ENCODE data around the gene ADK. TPM values are rescaled to one million over a fixed set of nuclear protein-coding genes. Genes with fewer than 3 reads are reported as not detected.

Gene ADK
- total RNA-seq, 2 donors from 2014 or later: 14.4 to 24.3 TPM

DNA sequence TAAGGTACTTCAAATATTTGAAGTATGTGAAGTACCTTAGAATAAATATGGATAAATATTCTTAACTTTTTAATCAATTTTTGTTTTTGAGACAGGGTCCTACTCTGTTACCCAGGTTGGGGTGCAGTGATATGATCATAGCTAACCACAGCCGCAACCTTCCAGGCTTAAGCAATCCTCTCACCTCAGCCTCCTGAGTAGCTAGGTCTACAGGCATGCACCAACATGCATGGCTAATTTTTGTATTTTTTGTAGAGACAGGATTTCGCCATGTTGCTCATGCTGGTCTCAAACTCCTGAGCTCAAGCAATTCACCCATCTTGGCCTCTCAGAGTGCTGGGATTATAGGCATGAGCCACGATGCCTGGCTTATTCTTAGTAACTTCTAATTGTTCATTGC, 555.9 kb downstream of the ADK start:
- Histone ChIP-seq H3K4me3 (no peak overlapping the region), H3K27ac (no peak overlapping the region), H3K36me3 (no peaks in the 10 kb centered on the region), H3K4me1 (ENCODE audit: control insufficient read depth in 1 of 2, low read depth in 2 of 2) (no peaks in the 10 kb centered on the region), H3K27me3 (replicated peaks; ENCODE audit: insufficient read depth) (no peaks in the 10 kb centered on the region), H3K9me3 (no peaks in the 10 kb centered on the region)
- ATAC-seq (ENCODE audit: insufficient number of reproducible peaks, low FRiP score, low read depth): no peak
- DNase-seq (ENCODE audit: low spot score): no peak
- TF ChIP-seq CTCF (IDR thresholded peaks at IDR 0.05): no peak

DNA sequence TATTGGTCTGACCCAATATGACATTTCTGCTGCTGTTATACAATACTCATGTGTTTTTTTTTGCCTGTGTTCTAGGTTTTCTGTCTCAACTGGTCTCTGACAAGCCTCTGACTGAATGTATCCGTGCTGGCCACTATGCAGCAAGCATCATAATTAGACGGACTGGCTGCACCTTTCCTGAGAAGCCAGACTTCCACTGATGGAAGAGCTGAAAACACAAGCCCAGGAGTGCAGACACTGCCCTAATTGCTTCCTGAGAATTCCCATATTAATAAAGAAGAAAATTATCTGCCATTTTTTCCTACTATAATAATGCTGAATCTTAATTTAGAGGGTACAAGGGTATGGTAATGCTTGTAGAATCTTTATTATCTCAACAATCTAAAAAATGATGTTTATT, 557.2 kb downstream of the ADK start:
- H3K27ac ChIP-seq: no peak overlapping the region
- H3K4me1 ChIP-seq (ENCODE audit: control insufficient read depth in 1 of 2, low read depth in 2 of 2): no peaks in the 10 kb centered on the region
- no peak for ATAC-seq (ENCODE audit: insufficient number of reproducible peaks, low FRiP score, low read depth)

DNA sequence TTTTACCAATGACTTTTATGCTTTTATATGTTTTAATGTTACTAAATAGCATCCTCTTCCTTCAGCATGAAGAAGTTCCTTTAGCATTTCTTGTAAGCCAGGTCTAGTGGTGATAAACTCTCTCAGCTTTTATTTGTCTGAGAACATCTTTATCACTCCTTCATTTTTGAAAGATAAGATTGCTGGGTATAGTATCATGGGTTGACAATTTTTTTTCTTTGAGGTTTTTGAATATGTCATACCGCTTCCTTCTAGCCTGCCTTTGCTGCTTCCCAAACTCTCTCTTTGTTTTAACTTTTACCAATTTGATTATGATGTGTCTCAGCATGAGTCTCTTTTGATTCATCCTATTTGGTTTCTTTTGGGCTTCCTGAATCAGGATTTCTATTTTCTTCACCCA, 567.2 kb downstream of the ADK start:
- ATAC-seq (ENCODE audit: insufficient number of reproducible peaks, low FRiP score, low read depth) (no peak), DNase-seq (ENCODE audit: low spot score) (no peak)
- Histone ChIP-seq H3K9me3 (peaks cover 17% of the 10 kb centered on the region), H3K4me1 (ENCODE audit: control insufficient read depth in 1 of 2, low read depth in 2 of 2) (no peaks in the 10 kb centered on the region), H3K27ac (no peak overlapping the region), H3K4me3 (no peak overlapping the region), H3K27me3 (replicated peaks; ENCODE audit: insufficient read depth) (no peaks in the 10 kb centered on the region), H3K36me3 (no peaks in the 10 kb centered on the region)
- TF ChIP-seq CTCF (IDR thresholded peaks at IDR 0.05): no peak

More for the DNA sequence above, 557.2 kb downstream of the ADK start:
- Histone ChIP-seq H3K4me3 (no peak overlapping the region), H3K9me3 (no peaks in the 10 kb centered on the region), H3K27me3 (replicated peaks; ENCODE audit: insufficient read depth) (no peaks in the 10 kb centered on the region), H3K36me3 (no peaks in the 10 kb centered on the region)
- no peak for DNase-seq (ENCODE audit: low spot score)
- TF ChIP-seq CTCF (IDR thresholded peaks at IDR 0.05): no peak

GRCh38 chr10:74728225-74728624, 577.2 kb downstream of the ADK start:
- DNase-seq (ENCODE audit: low spot score) (no peak), ATAC-seq (ENCODE audit: insufficient number of reproducible peaks, low FRiP score, low read depth) (no peak)
- no peak overlapping the region for H3K4me3 ChIP-seq
- no peak overlapping the region for H3K27ac ChIP-seq
- H3K9me3 ChIP-seq: no peaks in the 10 kb centered on the region
- TF ChIP-seq CTCF (IDR thresholded peaks at IDR 0.05): no peak
- no peaks in the 10 kb centered on the region for H3K4me1 ChIP-seq (ENCODE audit: control insufficient read depth in 1 of 2, low read depth in 2 of 2)
- no peaks in the 10 kb centered on the region for H3K27me3 ChIP-seq (replicated peaks; ENCODE audit: insufficient read depth)
- H3K36me3 ChIP-seq: no peaks in the 10 kb centered on the region

GRCh38 chr10:74730246-74730645, 579.2 kb downstream of the ADK start:
- H3K4me1 ChIP-seq (ENCODE audit: control insufficient read depth in 1 of 2, low read depth in 2 of 2): no peaks in the 10 kb centered on the region
- TF ChIP-seq CTCF (IDR thresholded peaks at IDR 0.05): no peak

More at GRCh38 chr10:74730246-74730645, 579.2 kb downstream of the ADK start:
- Histone ChIP-seq H3K27ac (no peak overlapping the region), H3K27me3 (replicated peaks; ENCODE audit: insufficient read depth) (no peaks in the 10 kb centered on the region), H3K4me3 (no peak overlapping the region), H3K36me3 (no peaks in the 10 kb centered on the region), H3K9me3 (no peaks in the 10 kb centered on the region)
- ATAC-seq (ENCODE audit: insufficient number of reproducible peaks, low FRiP score, low read depth): no peak
- DNase-seq (ENCODE audit: low spot score): no peak

Data from thoracic aorta (tissue), 2 donors.